Activated T-cell treated with anti-CD3 and anti-CD28 coated beads, Interleukin-2, amount 50 U/mL, for 4 hours (primary cell): ENCODE data around the gene MID1. TPM values are rescaled to one million over a fixed set of nuclear protein-coding genes. Genes with fewer than 3 reads are reported as not detected.

ENCODE experiments used
- ATAC-seq, 2 donors: fragments of 200-7000 bp; cut with Tn5 transposase; one replicate each; pipeline ENCODE4 v1.10.0; 2021
- DNase-seq: peaks from one replicate; pipeline ENCODE4 v3.0.0-alpha.2; 2020
- H3K27me3 Mint-ChIP-seq: one replicate; pipeline ENCODE4 v1.8.0; 2021; ENCODE audit warnings: low read depth, mixed read lengths
- H3K36me3 Mint-ChIP-seq: one replicate; pipeline ENCODE4 v1.8.0; 2022; ENCODE audit warnings: mixed read lengths; ENCODE audit not compliant: insufficient read depth
- H3K4me1 Mint-ChIP-seq: one replicate; pipeline ENCODE4 v1.8.0; 2021; ENCODE audit warnings: low read depth, mixed read lengths
- H3K4me3 Mint-ChIP-seq: one replicate; pipeline ENCODE4 v1.8.0; 2021; ENCODE audit warnings: mild to moderate bottlenecking, moderate library complexity, mixed read lengths
- H3K9me3 Mint-ChIP-seq: one replicate; pipeline ENCODE4 v1.8.0; 2021; ENCODE audit warnings: mixed read lengths
- total RNA-seq, 3 donors: library from RNA; stranded (reverse); gene quantifications; one replicate each; pipeline ENCODE4 v1.2.1, GENCODE V29; 2021

Gene MID1
- total RNA-seq, 3 donors from 2014 or later = 0.16 to 0.25 (median 0.24) TPM

GRCh38 chrX:10415306-10416001 is 204.9 kb downstream of the MID1 start:
- Mint-ChIP-seq H3K9me3 (no peaks in the 10 kb centered on the region), H3K27me3 (no peaks in the 10 kb centered on the region), H3K4me1 (no peaks in the 10 kb centered on the region), H3K4me3 (no peak overlapping the region), H3K36me3 (no peaks in the 10 kb centered on the region)
- DNase-seq = no peak
- ATAC-seq = no peak

DNA sequence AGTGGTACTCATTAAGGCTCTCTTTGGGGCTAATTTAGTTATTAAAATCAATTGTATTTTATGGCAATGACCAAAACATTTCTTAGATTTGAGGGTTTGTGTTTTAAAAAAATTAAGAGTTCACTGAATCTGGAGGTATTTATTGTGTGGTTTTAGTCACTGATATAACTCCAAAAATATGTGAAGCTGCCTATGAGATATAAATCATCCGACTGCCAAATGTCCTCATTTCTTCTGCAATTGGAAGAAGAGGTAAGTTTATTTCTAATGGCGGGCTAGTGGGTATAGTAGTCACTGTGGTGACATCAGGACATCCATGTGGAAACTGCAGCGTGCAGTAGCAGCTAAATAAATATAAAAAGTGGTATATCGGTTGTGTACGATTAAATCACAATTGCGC is 205.5 kb downstream of the MID1 start:
- DNase-seq (no peak), ATAC-seq (no peak)
- Mint-ChIP-seq H3K36me3 (no peaks in the 10 kb centered on the region), H3K9me3 (no peaks in the 10 kb centered on the region), H3K4me3 (no peak overlapping the region), H3K4me1 (no peaks in the 10 kb centered on the region), H3K27me3 (no peaks in the 10 kb centered on the region)

DNA sequence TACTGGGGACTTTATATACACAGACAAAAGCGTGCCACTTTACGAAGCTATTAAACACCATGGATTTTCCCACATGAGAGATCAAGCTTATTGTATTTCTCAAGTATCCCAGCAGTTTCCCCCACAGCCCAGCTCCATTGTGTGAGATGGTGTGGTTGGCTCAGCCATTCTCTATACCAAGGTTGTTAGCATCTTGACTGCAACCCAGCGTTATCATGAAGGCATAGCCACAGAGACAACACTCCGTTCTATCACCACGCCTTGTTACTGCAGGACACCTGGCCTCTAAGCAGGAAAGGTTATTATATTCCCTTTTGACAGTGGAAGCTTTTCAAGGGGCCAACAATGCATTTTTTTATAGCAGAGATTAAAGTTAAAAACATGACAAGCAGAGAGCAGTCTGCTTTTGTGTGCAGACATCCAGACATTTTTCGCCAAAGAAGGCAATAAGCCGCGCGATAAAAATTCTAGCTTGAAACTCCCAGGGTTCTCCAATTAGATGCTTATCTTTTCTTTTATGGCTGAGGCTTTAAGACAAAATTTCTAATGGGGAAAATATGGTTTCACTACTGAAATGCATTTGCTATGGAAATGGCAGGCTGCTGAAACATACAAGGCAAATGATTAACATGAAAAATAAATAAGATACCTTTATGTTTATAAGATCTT is 206.1 kb downstream of the MID1 start:
- Mint-ChIP-seq H3K9me3 (no peaks in the 10 kb centered on the region), H3K4me1 (no peaks in the 10 kb centered on the region), H3K27me3 (no peaks in the 10 kb centered on the region), H3K36me3 (no peaks in the 10 kb centered on the region), H3K4me3 (no peak overlapping the region)
- ATAC-seq (no peak), DNase-seq (no peak)

- ATAC-seq (no peak), DNase-seq (no peak)
- H3K36me3 Mint-ChIP-seq = no peaks in the 10 kb centered on the region
- H3K27me3 Mint-ChIP-seq = no peaks in the 10 kb centered on the region
- H3K9me3 Mint-ChIP-seq = no peaks in the 10 kb centered on the region
- H3K4me1 Mint-ChIP-seq = no peaks in the 10 kb centered on the region
- no peak overlapping the region for H3K4me3 Mint-ChIP-seq
Measured at GRCh38 chrX:10404436-10404835, 215.9 kb downstream of the MID1 start.

GRCh38 chrX:10401239-10401638 is 219.1 kb downstream of the MID1 start:
- no peaks in the 10 kb centered on the region for H3K27me3 Mint-ChIP-seq
- H3K4me1 Mint-ChIP-seq = no peaks in the 10 kb centered on the region
- ATAC-seq (no peak), DNase-seq (no peak)
- no peak overlapping the region for H3K4me3 Mint-ChIP-seq
- no peaks in the 10 kb centered on the region for H3K9me3 Mint-ChIP-seq
- no peaks in the 10 kb centered on the region for H3K36me3 Mint-ChIP-seq

GRCh38 chrX:10399043-10399741 is 221.2 kb downstream of the MID1 start:
- no peaks in the 10 kb centered on the region for H3K4me1 Mint-ChIP-seq
- H3K36me3 Mint-ChIP-seq = no peaks in the 10 kb centered on the region
- H3K9me3 Mint-ChIP-seq = no peaks in the 10 kb centered on the region
- H3K4me3 Mint-ChIP-seq = no peak overlapping the region
- ATAC-seq (no peak), DNase-seq (no peak)
- H3K27me3 Mint-ChIP-seq = no peaks in the 10 kb centered on the region

DNA sequence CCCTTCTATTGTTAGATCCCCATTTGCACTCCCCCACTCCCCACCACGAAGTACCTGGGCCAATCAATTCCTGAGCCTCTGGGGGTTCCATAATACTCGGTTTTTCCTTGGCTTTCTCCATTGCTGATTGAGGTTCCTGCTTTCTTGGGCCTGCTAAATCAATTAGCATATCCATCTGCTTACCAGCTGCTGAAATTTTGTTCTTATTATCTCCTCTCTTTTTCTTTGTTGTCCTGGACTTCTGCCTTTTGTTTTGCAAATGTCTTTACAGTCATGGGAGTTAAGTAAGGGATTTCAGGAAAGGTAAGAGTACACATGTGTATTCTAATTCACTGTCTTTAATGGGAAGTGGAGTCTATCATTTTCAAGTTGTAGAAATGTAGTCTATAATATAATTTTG is 222.2 kb downstream of the MID1 start:
- DNase-seq (no peak), ATAC-seq (no peak)
- Mint-ChIP-seq H3K36me3 (no peaks in the 10 kb centered on the region), H3K27me3 (no peaks in the 10 kb centered on the region), H3K9me3 (no peaks in the 10 kb centered on the region), H3K4me1 (no peaks in the 10 kb centered on the region), H3K4me3 (no peak overlapping the region)

- no peak for DNase-seq
- Mint-ChIP-seq H3K27me3 (no peaks in the 10 kb centered on the region), H3K9me3 (no peaks in the 10 kb centered on the region), H3K4me3 (no peak overlapping the region), H3K4me1 (no peaks in the 10 kb centered on the region), H3K36me3 (no peaks in the 10 kb centered on the region)
- no peak for ATAC-seq
Measured at GRCh38 chrX:10397349-10397748, 223.0 kb downstream of the MID1 start.

- Mint-ChIP-seq H3K4me3 (no peak overlapping the region), H3K27me3 (no peaks in the 10 kb centered on the region), H3K36me3 (no peaks in the 10 kb centered on the region), H3K9me3 (no peaks in the 10 kb centered on the region), H3K4me1 (no peaks in the 10 kb centered on the region)
- no peak for ATAC-seq
- no peak for DNase-seq
Measured at GRCh38 chrX:10395643-10396042, 224.7 kb downstream of the MID1 start.
